HepG2 (cell line): ENCODE data around the gene ZFAND2B. TPM values are rescaled to one million over a fixed set of nuclear protein-coding genes. Genes with fewer than 3 reads are reported as not detected.

Experiments
- HNF1B ChIP-seq: sonication (generic); formaldehyde crosslinking; IDR thresholded peaks from 2 replicates; pipeline ENCODE4 v1.5.1; 2020; ENCODE audit warnings: mild to moderate bottlenecking, moderate library complexity, missing genetic modification reagents
- IRX3 ChIP-seq: sonication (generic); formaldehyde crosslinking; IDR thresholded peaks from 2 replicates; pipeline ENCODE4 v1.8.1; 2023; ENCODE audit warnings: mild to moderate bottlenecking, low read depth, missing genetic modification reagents, borderline replicate concordance
- JUN ChIP-seq: sonication (generic); formaldehyde crosslinking; IDR thresholded peaks from 2 replicates; pipeline ENCODE4 v1.4.0; 2020; ENCODE audit warnings: mild to moderate bottlenecking, missing genetic modification reagents
- MZF1 ChIP-seq: sonication (generic); formaldehyde crosslinking; IDR thresholded peaks from 2 replicates; pipeline ENCODE4 v1.8.1; 2023; ENCODE audit warnings: mild to moderate bottlenecking, missing genetic modification reagents, borderline replicate concordance
- ZFP91 ChIP-seq: sonication (generic); formaldehyde crosslinking; IDR thresholded peaks from 2 replicates; pipeline ENCODE4 v1.9.0; 2022; ENCODE audit warnings: missing genetic modification reagents, mild to moderate bottlenecking, borderline replicate concordance
- ZNF431 ChIP-seq: sonication (generic); formaldehyde crosslinking; IDR thresholded peaks from 2 replicates; pipeline ENCODE4 v1.9.0; 2022; ENCODE audit warnings: missing genetic modification reagents, low read depth, mild to moderate bottlenecking, borderline replicate concordance
- ZNF562 ChIP-seq: sonication (generic); formaldehyde crosslinking; IDR thresholded peaks from 2 replicates; pipeline ENCODE4 v1.8.0; 2022; ENCODE audit warnings: missing genetic modification reagents, borderline replicate concordance
- ZNF567 ChIP-seq: sonication (generic); formaldehyde crosslinking; IDR thresholded peaks from 2 replicates; pipeline ENCODE4 v1.8.1; 2023; ENCODE audit warnings: mild to moderate bottlenecking, missing genetic modification reagents, borderline replicate concordance
- ZNF703 ChIP-seq: sonication (generic); formaldehyde crosslinking; IDR thresholded peaks from 2 replicates; pipeline ENCODE4 v1.5.1; 2020; ENCODE audit warnings: missing genetic modification reagents, mild to moderate bottlenecking, moderate library complexity, borderline replicate concordance
- ZNF749 ChIP-seq: sonication (generic); formaldehyde crosslinking; IDR thresholded peaks from 2 replicates; pipeline ENCODE4 v1.8.0; 2022; ENCODE audit warnings: mild to moderate bottlenecking, missing genetic modification reagents, moderate library complexity, borderline replicate concordance
- ZNF75D ChIP-seq: sonication (generic); formaldehyde crosslinking; IDR thresholded peaks from 2 replicates; pipeline ENCODE4 v1.8.1; 2023; ENCODE audit warnings: missing genetic modification reagents, mild to moderate bottlenecking, borderline replicate concordance
- polyA plus RNA-seq, 8 experiments: library from polyadenylated mRNA; depleted of rRNA in 3 of 8; stranded (reverse) in 7 of 8; unstranded in 1 of 8; fragments of >200 nt; fragmentation: Illumina TruSeq in 4 of 8; extraction: Trizol in 4 of 8; gene quantifications; 2 replicates each; pipeline versions ENCODE4 v1.2.1 to v1.2.3, GENCODE V29; 2011 to 2016; ENCODE audit warnings: low read depth in 4 of 8, missing spikeins in 1 of 8, mixed read lengths in 1 of 8; ENCODE audit not compliant: insufficient read depth in 1 of 8
- total RNA-seq, 5 experiments: library from RNA; depleted of rRNA; stranded (reverse); fragments of >200 nt; fragmentation: Illumina TruSeq; extraction: Trizol; gene quantifications; 2 replicates each; pipeline ENCODE4 v1.2.3, GENCODE V29; 2016; ENCODE audit warnings: low read depth in 1 of 5
- TF ChIP-seq, protein P1 (sequence below): sonication (generic); formaldehyde crosslinking; IDR thresholded peaks from 2 replicates; pipeline ENCODE4 v1.4.0; 2020; ENCODE audit warnings: mild to moderate bottlenecking, missing genetic modification reagents
- TF ChIP-seq, protein P2 (sequence below): sonication (generic); formaldehyde crosslinking; IDR thresholded peaks from 2 replicates; pipeline ENCODE4 v1.5.0; 2020; ENCODE audit warnings: missing genetic modification reagents, mild to moderate bottlenecking, borderline replicate concordance
- TF ChIP-seq, protein P3 (sequence below), 2 experiments: sonication (generic) in 1 of 2; formaldehyde crosslinking in 1 of 2; IDR thresholded peaks; 2 replicates each; pipeline versions ENCODE4 v1.6.1 to v1.9.0; 2014 to 2022; ENCODE audit warnings: antibody characterized with exemption in 1 of 2, borderline replicate concordance in 1 of 2, inconsistent platforms in 1 of 2, low read depth in 1 of 2, missing genetic modification reagents in 1 of 2

Gene ZFAND2B
- total and polyA plus RNA-seq, 2 of the 13 experiments (the other 11 are each of a cell fraction or from before 2014, with no cell fraction given) = 53.3 to 115 TPM

GRCh38 chr2:219177552-219178376, 28.8 kb upstream of the ZFAND2B start, which contains the start of gene RETREG2 (continued):
- TF ChIP-seq ZFP91 (peak; percentile 67; the same call in 1 of the 2 replicates), MZF1 (CRISPR knock-in tag) (no peak), ZNF562 (CRISPR knock-in tag) (no peak), ZNF567 (0 out of 2 replicates have a peak, but pooled peaks have one; percentile 63), ZNF431 (CRISPR knock-in tag) (peak; percentile 37), ZNF703 (CRISPR knock-in tag) (no peak), ZNF749 (CRISPR knock-in tag) (peak; percentile 96), JUN (CRISPR knock-in tag) (peak; percentile 70; the same call in 1 of the 2 replicates), IRX3 (CRISPR knock-in tag) (no peak; the same call in 1 of the 2 replicates), HNF1B (CRISPR knock-in tag) (peak; percentile 94), ZNF75D (CRISPR knock-in tag) (no peak)
- TF ChIP-seq, protein P1, sequence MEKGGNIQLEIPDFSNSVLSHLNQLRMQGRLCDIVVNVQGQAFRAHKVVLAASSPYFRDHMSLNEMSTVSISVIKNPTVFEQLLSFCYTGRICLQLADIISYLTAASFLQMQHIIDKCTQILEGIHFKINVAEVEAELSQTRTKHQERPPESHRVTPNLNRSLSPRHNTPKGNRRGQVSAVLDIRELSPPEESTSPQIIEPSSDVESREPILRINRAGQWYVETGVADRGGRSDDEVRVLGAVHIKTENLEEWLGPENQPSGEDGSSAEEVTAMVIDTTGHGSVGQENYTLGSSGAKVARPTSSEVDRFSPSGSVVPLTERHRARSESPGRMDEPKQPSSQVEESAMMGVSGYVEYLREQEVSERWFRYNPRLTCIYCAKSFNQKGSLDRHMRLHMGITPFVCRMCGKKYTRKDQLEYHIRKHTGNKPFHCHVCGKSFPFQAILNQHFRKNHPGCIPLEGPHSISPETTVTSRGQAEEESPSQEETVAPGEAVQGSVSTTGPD (CRISPR knock-in tag) = peak; percentile 55; the same call in 1 of the 2 replicates
- TF ChIP-seq, protein P2, sequence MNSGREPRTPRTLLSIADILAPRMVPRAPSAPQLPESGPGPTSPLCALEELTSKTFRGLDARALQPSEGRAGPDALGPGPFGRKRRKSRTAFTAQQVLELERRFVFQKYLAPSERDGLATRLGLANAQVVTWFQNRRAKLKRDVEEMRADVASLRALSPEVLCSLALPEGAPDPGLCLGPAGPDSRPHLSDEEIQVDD = peak; percentile 85
- TF ChIP-seq, protein P3, sequence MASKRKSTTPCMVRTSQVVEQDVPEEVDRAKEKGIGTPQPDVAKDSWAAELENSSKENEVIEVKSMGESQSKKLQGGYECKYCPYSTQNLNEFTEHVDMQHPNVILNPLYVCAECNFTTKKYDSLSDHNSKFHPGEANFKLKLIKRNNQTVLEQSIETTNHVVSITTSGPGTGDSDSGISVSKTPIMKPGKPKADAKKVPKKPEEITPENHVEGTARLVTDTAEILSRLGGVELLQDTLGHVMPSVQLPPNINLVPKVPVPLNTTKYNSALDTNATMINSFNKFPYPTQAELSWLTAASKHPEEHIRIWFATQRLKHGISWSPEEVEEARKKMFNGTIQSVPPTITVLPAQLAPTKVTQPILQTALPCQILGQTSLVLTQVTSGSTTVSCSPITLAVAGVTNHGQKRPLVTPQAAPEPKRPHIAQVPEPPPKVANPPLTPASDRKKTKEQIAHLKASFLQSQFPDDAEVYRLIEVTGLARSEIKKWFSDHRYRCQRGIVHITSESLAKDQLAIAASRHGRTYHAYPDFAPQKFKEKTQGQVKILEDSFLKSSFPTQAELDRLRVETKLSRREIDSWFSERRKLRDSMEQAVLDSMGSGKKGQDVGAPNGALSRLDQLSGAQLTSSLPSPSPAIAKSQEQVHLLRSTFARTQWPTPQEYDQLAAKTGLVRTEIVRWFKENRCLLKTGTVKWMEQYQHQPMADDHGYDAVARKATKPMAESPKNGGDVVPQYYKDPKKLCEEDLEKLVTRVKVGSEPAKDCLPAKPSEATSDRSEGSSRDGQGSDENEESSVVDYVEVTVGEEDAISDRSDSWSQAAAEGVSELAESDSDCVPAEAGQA (IDR thresholded peaks at IDR 0.05; ENCODE audit: low read depth) = peak; percentile 24; the same call in 1 of the 2 replicates
- TF ChIP-seq, protein P3 (CRISPR knock-in tag; IDR thresholded peaks at IDR 0.05; ENCODE audit: borderline replicate concordance) = 0 out of 2 replicates have a peak, but pooled peaks have one; percentile 51
